H1 (cell line): ENCODE measurements around the gene DCPS. TPM values are rescaled to one million over a fixed set of nuclear protein-coding genes. Genes with fewer than 3 reads are reported as not detected.

Experiments
- CTCF ChIA-PET: fragments of 300-600 bp; sonication (Branson Sonifier 250); formaldehyde crosslinking; loops from one replicate; lab custom pipeline; 2021; ENCODE audit not compliant: partially characterized antibody; lab: Charles Lee
- POLR2A ChIA-PET: fragments of 300-600 bp; sonication (Branson Sonifier 250); formaldehyde crosslinking; loops from one replicate; lab custom pipeline; 2021; ENCODE audit warnings: inconsistent platforms; ENCODE audit not compliant: partially characterized antibody; lab: Charles Lee
- DNase-seq, 2 experiments: peaks; one replicate each; pipeline versions ENCODE4 v3.0.0 to v3.0.0-alpha.2; 2010 to 2022; ENCODE audit warnings: low spot score in 2 of 2, low read depth in 1 of 2, mixed read lengths in 1 of 2
- FAIRE-seq: peaks from 2 replicates; lab custom pipeline; 2011; peaks lifted over from hg19 to GRCh38; lab: Jason Lieb, UNC
- H2AFZ ChIP-seq: 2 replicates; pipeline ENCODE4 v1.8.1; 2012; ENCODE audit warnings: low read length, inconsistent platforms
- H2AK5ac ChIP-seq: 2 replicates; pipeline ENCODE4 v1.6.1; 2013; ENCODE audit warnings: low read depth, low read length
- H2BK120ac ChIP-seq: replicated peaks from 2 replicates; pipeline ENCODE3; 2013; ENCODE audit warnings: low read depth, low read length, inconsistent platforms
- H2BK12ac ChIP-seq: 2 replicates; pipeline ENCODE4 v1.6.1; 2013; ENCODE audit warnings: low read depth, low read length
- H2BK15ac ChIP-seq: 2 replicates; pipeline ENCODE4 v1.6.1; 2013; ENCODE audit warnings: low read length
- H2BK20ac ChIP-seq: 2 replicates; pipeline ENCODE4 v1.6.1; 2013; ENCODE audit warnings: low read length
- H2BK5ac ChIP-seq: 2 replicates; pipeline ENCODE4 v1.6.1; 2013; ENCODE audit warnings: low read depth, low read length
- H3K14ac ChIP-seq: 2 replicates; pipeline ENCODE4 v1.6.1; 2013; ENCODE audit warnings: inconsistent platforms; ENCODE audit not compliant: insufficient read length
- H3K18ac ChIP-seq: 2 replicates; pipeline ENCODE4 v1.6.1; 2013; ENCODE audit warnings: low read length; ENCODE audit errors: extremely low read depth
- H3K23ac ChIP-seq: 2 replicates; pipeline ENCODE4 v1.6.1; 2013; ENCODE audit warnings: inconsistent platforms; ENCODE audit not compliant: insufficient read length
- H3K23me2 ChIP-seq: 2 replicates; pipeline ENCODE4 v1.6.1; 2013; ENCODE audit warnings: low read depth, low read length
- H3K27ac ChIP-seq: 2 replicates; pipeline ENCODE4 v1.6.1; 2011; ENCODE audit warnings: low read depth, low read length, inconsistent platforms
- H3K27me3 ChIP-seq, 4 experiments: replicated peaks in 1 of 4; 1 replicate in 1 of 4; 2 replicates in 3 of 4; pipeline versions ENCODE4 v1.6.1 to v1.8.1; 2011 to 2013; ENCODE audit warnings: low read length in 3 of 4, mild to moderate bottlenecking in 3 of 4, inconsistent platforms in 2 of 4, mixed read lengths in 2 of 4, moderate library complexity in 1 of 4; ENCODE audit not compliant: control insufficient read depth in 3 of 4, insufficient read depth in 3 of 4; ENCODE audit errors: extremely low read depth in 1 of 4
- H3K36me3 ChIP-seq, 4 experiments: 2 replicates each; pipeline versions ENCODE4 v1.6.1 to v1.8.1; 2011 to 2013; ENCODE audit warnings: mild to moderate bottlenecking in 4 of 4, low read length in 3 of 4, moderate library complexity in 2 of 4, control low read depth in 1 of 4, inconsistent platforms in 1 of 4; ENCODE audit not compliant: insufficient read depth in 4 of 4, control insufficient read depth in 2 of 4
- H3K4ac ChIP-seq: replicated peaks from 2 replicates; pipeline ENCODE3; 2013; ENCODE audit warnings: low read length, low read depth, mixed read lengths, inconsistent platforms; ENCODE audit not compliant: insufficient read length
- H3K4me1 ChIP-seq, 4 experiments: replicated peaks in 1 of 4; 1 replicate in 1 of 4; 2 replicates in 3 of 4; pipeline versions ENCODE4 v1.6.1 to v1.8.1; 2011 to 2013; ENCODE audit warnings: low read length in 3 of 4, inconsistent platforms in 2 of 4, mixed read lengths in 1 of 4; ENCODE audit not compliant: insufficient read depth in 4 of 4, control insufficient read depth in 3 of 4
- H3K4me2 ChIP-seq, 2 experiments: 2 replicates each; pipeline versions ENCODE4 v1.6.1 to v1.8.1; 2011 to 2013; ENCODE audit warnings: low read depth in 2 of 2, low read length in 2 of 2, control low read depth in 1 of 2, inconsistent platforms in 1 of 2, mild to moderate bottlenecking in 1 of 2; ENCODE audit not compliant: insufficient read depth in 1 of 2
- H3K4me3 ChIP-seq, 4 experiments: fragments of 200-600, 300-600 bp in 1 of 4; sonication (generic), shearing (Covaris generic), sonication (Bioruptor Twin) in 1 of 4; 2 replicates each; pipeline versions ENCODE4 v1.5.1 to v1.8.1; 2011 to 2016; ENCODE audit warnings: low read length in 4 of 4, low read depth in 3 of 4, control low read depth in 2 of 4, inconsistent platforms in 2 of 4, mild to moderate bottlenecking in 2 of 4, mixed read lengths in 1 of 4, moderate library complexity in 1 of 4; ENCODE audit not compliant: insufficient read depth in 2 of 4; ENCODE audit errors: extremely low read depth in 1 of 4
- H3K56ac ChIP-seq: replicated peaks from 2 replicates; pipeline ENCODE3; 2013; ENCODE audit warnings: low read depth, mild to moderate bottlenecking, mixed read lengths, low read length, inconsistent platforms; ENCODE audit not compliant: insufficient read length
- H3K79me1 ChIP-seq: 2 replicates; pipeline ENCODE4 v1.6.1; 2013; ENCODE audit warnings: low read depth, low read length, control low read depth
- H3K79me2 ChIP-seq, 2 experiments: 2 replicates each; pipeline versions ENCODE4 v1.6.1 to v1.8.1; 2012 to 2013; ENCODE audit warnings: low read length in 2 of 2, mild to moderate bottlenecking in 2 of 2, inconsistent platforms in 1 of 2; ENCODE audit not compliant: insufficient read depth in 2 of 2, control insufficient read depth in 1 of 2
- H3K9ac ChIP-seq, 4 experiments: replicated peaks in 1 of 4; 1 replicate in 1 of 4; 2 replicates in 3 of 4; pipeline versions ENCODE4 v1.6.1 to v1.8.1; 2011 to 2013; ENCODE audit warnings: low read depth in 3 of 4, low read length in 3 of 4, control low read depth in 2 of 4, mild to moderate bottlenecking in 2 of 4, moderate library complexity in 2 of 4, inconsistent platforms in 1 of 4; ENCODE audit errors: extremely low read depth in 1 of 4
- H3K9me3 ChIP-seq, 2 experiments: 2 replicates each; pipeline versions ENCODE4 v1.6.1 to v1.8.1; 2012 to 2013; ENCODE audit warnings: mild to moderate bottlenecking in 2 of 2, moderate library complexity in 2 of 2, control low read depth in 1 of 2, inconsistent platforms in 1 of 2, low read depth in 1 of 2, low read length in 1 of 2, mixed read lengths in 1 of 2; ENCODE audit not compliant: insufficient read depth in 2 of 2
- H4K20me1 ChIP-seq, 2 experiments: replicated peaks in 1 of 2; 2 replicates each; pipeline versions ENCODE3 to v1.8.1; 2011 to 2013; ENCODE audit warnings: inconsistent platforms in 2 of 2, low read length in 2 of 2, mild to moderate bottlenecking in 1 of 2; ENCODE audit not compliant: insufficient read depth in 2 of 2, control insufficient read depth in 1 of 2
- H4K5ac ChIP-seq: 2 replicates; pipeline ENCODE4 v1.6.1; 2013; ENCODE audit warnings: low read length, low read depth, mixed read lengths, inconsistent platforms; ENCODE audit not compliant: insufficient read length
- H4K8ac ChIP-seq: 2 replicates; pipeline ENCODE4 v1.8.0; 2013; ENCODE audit warnings: mild to moderate bottlenecking, moderate library complexity, low read length, inconsistent platforms; ENCODE audit not compliant: insufficient read depth; ENCODE audit errors: extremely low read depth
- H4K91ac ChIP-seq: replicated peaks from 2 replicates; pipeline ENCODE3; 2013; ENCODE audit warnings: low read length, mixed read lengths, inconsistent platforms; ENCODE audit not compliant: insufficient read length
- BACH1 ChIP-seq: IDR thresholded peaks from 2 replicates; pipeline ENCODE4 v1.6.1; 2012; ENCODE audit warnings: low read length, improper control_type of control experiment
- BRCA1 ChIP-seq: IDR thresholded peaks from 2 replicates; pipeline ENCODE4 v1.6.1; 2012; ENCODE audit warnings: low read depth, low read length, improper control_type of control experiment
- CBX5 ChIP-seq: fragments of 300-800, 300-1000 bp; sonication (generic); IDR thresholded peaks from 2 replicates; pipeline ENCODE4 v1.7.1; 2016; ENCODE audit warnings: antibody characterized with exemption, low read length, low read depth
- CEBPB ChIP-seq: IDR thresholded peaks from 2 replicates; pipeline ENCODE4 v1.6.1; 2012; ENCODE audit warnings: low read depth, low read length
- CHD1 ChIP-seq: IDR thresholded peaks from 2 replicates; pipeline ENCODE4 v1.6.1; 2012; ENCODE audit warnings: low read depth, low read length, improper control_type of control experiment
- CTBP2 ChIP-seq: IDR thresholded peaks from 2 replicates; pipeline ENCODE4 v1.7.0; 2011; ENCODE audit warnings: borderline replicate concordance, mild to moderate bottlenecking, moderate library complexity, mixed read lengths, low read length; ENCODE audit not compliant: insufficient read depth, insufficient read length
- EZH2 ChIP-seq: fragments of 200-600 bp; sonication (generic); IDR thresholded peaks from 2 replicates; pipeline ENCODE4 v1.7.1; 2012; ENCODE audit warnings: low read depth, mild to moderate bottlenecking, moderate library complexity, low read length, inconsistent platforms; ENCODE audit not compliant: severe bottlenecking
- GTF2F1 ChIP-seq: IDR thresholded peaks from 2 replicates; pipeline ENCODE4 v1.6.1; 2012; ENCODE audit warnings: low read depth, low read length, improper control_type of control experiment, borderline replicate concordance
- KDM1A ChIP-seq: fragments of 200-600, 300-600 bp; sonication (generic); IDR thresholded peaks from 2 replicates; pipeline ENCODE4 v1.7.1; 2016; ENCODE audit warnings: mild to moderate bottlenecking, low read length, borderline replicate concordance
- RBBP5 ChIP-seq: IDR thresholded peaks from 2 replicates; pipeline ENCODE4 v1.7.1; 2012; ENCODE audit warnings: low read depth, mild to moderate bottlenecking, inconsistent platforms, low read length, moderate library complexity, borderline replicate concordance
- RXRA ChIP-seq: IDR thresholded peaks from 2 replicates; pipeline ENCODE4 v1.6.1; 2011; ENCODE audit warnings: low read depth, mild to moderate bottlenecking, low read length, moderate library complexity; ENCODE audit not compliant: insufficient read depth
- SIX5 ChIP-seq: IDR thresholded peaks from 2 replicates; pipeline ENCODE4 v1.6.1; 2011; ENCODE audit warnings: mild to moderate bottlenecking, low read depth, low read length
- TAF7 ChIP-seq: optimal IDR thresholded peaks from 2 replicates; pipeline ENCODE3; 2011; ENCODE audit warnings: low read depth, mild to moderate bottlenecking, inconsistent platforms, low read length, moderate library complexity, borderline replicate concordance
- WGBS, 2 experiments: shearing (Covaris generic) in 1 of 2; methylation state at CpG; one replicate each; pipeline versions ENCODE4 v1.1.6 to v1.1.7; 2013 to 2015; ENCODE audit warnings: low lambda C conversion rate in 2 of 2, mixed read lengths in 2 of 2, inconsistent platforms in 1 of 2, low coverage in 1 of 2, missing lambda C conversion rate in 1 of 2; ENCODE audit not compliant: insufficient replicate concordance in 2 of 2, insufficient coverage in 1 of 2, insufficient read length in 1 of 2; ENCODE audit errors: extremely low coverage in 1 of 2, missing lambda C conversion rate in 1 of 2; 5-methylcytosine and 5-hydroxymethylcytosine counted together
- polyA plus RNA-seq, 7 experiments: library from polyadenylated mRNA; depleted of rRNA in 3 of 7; stranded (reverse) in 5 of 7; unstranded in 2 of 7; fragments of >200 nt in 5 of 7; fragments of 200-250 nt in 2 of 7; gene quantifications; 1 replicate in 5 of 7; 2 replicates in 1 of 7; 4 replicates in 1 of 7; pipeline versions ENCODE4 v1.2.1 to v1.2.3, GENCODE V29; 2011 to 2013; ENCODE audit warnings: missing spikeins in 2 of 7, mixed read lengths in 2 of 7
- total RNA-seq: library from RNA; stranded (reverse); fragmentation: NEBNext Ultra II Directional; extraction: Animal tissue kit (Norgen Biotek cat#: 25700); gene quantifications from 2 replicates; pipeline ENCODE4 v1.2.1, GENCODE V29; 2021

DCPS gene
- total and polyA plus RNA-seq, 2 of the 8 experiments (the other 6 are each of a cell fraction or from before 2014, with no cell fraction given): 24.6 to 55.2 TPM

GRCh38 chr11:126331286-126331685 lies 27.4 kb downstream of the DCPS start:
- CTCF ChIA-PET: interaction anchor here (1.0 to 1.7 kb wide), 2 partner anchors 11 to 21 kb away, joined by 3 to 8 read pairs; no protein-coding TSS in a partner anchor
- Histone ChIP-seq H3K79me2 (no peaks in the 10 kb centered on the region), H3K27ac (no peak overlapping the region), H2BK12ac (no peak overlapping the region), H2BK5ac (no peak overlapping the region), H4K20me1 (peaks cover 0 to 4% of the 10 kb centered on the region in 2 experiments), H2BK20ac (no peak overlapping the region), H3K9ac (no peak overlapping the region), H3K4me3 (no peak overlapping the region), H3K9me3 (no peaks in the 10 kb centered on the region), H3K56ac (no peak overlapping the region), H3K4me1 (peaks cover 0 to 4% (median under 1%) of the 10 kb centered on the region in 4 experiments; a peak in 3 of 7 replicates), H3K4ac (no peak overlapping the region), H3K23me2 (no peaks in the 10 kb centered on the region), H4K8ac (no peak overlapping the region), H3K4me2 (no peak overlapping the region), H3K14ac (no peak overlapping the region), H3K36me3 (peaks cover 0 to 4% (median under 1%) of the 10 kb centered on the region in 4 experiments; a peak in 4 of 8 replicates), H2AK5ac (no peak overlapping the region), H3K79me1 (peaks cover 2% of the 10 kb centered on the region; the same call in 1 of the 2 replicates), H3K23ac (no peak overlapping the region), H4K91ac (no peak overlapping the region), H2BK15ac (no peak overlapping the region), H2BK120ac (no peak overlapping the region), H3K27me3 (no peaks in the 10 kb centered on the region), H4K5ac (no peak overlapping the region), H3K18ac (no peak overlapping the region), H2AFZ (no peak overlapping the region)
- FAIRE-seq (no peak), DNase-seq (no peak)
- POLR2A ChIA-PET: no interaction called here
- TF ChIP-seq BACH1 (no peak), CTBP2 (no peak), GTF2F1 (no peak), EZH2 (no peak), RBBP5 (no peak), SIX5 (no peak), CBX5 (no peak), CHD1 (no peak), KDM1A (no peak), BRCA1 (no peak), TAF7 (no peak), RXRA (no peak), CEBPB (no peak)
- WGBS, 2 experiments: 93% methylated on average over 13 of the region's 13 CpGs; no CpG with 5 or more reads in 1 of the 2 experiments
